Ovary (tissue), 9 donors: ENCODE measurements around the gene EEF1AKMT3. TPM values are rescaled to one million over a fixed set of nuclear protein-coding genes. Genes with fewer than 3 reads are reported as not detected.

Source experiments
- DNase-seq, 5 donors: peaks; one replicate each; pipeline ENCODE4 v3.0.0-alpha.2; 2019 to 2020
- H3K27ac ChIP-seq, 2 donors: fragments of 200-600 bp; one replicate each; pipeline versions ENCODE4 v1.5.1 to v1.8.0; 2019 to 2022
- H3K27me3 ChIP-seq: fragments of 200-600 bp; one replicate; pipeline ENCODE4 v1.8.0; 2022
- H3K36me3 ChIP-seq: fragments of 200-600 bp; sonication (generic); one replicate; pipeline ENCODE4 v1.5.1; 2019
- H3K4me1 ChIP-seq: one replicate; pipeline ENCODE4 v1.8.1; 2013; ENCODE audit warnings: mild to moderate bottlenecking, moderate library complexity; ENCODE audit not compliant: insufficient read depth
- H3K4me3 ChIP-seq: fragments of 200-600 bp; sonication (generic); one replicate; pipeline ENCODE4 v1.5.1; 2017
- H3K9me3 ChIP-seq, 2 donors: fragments of 200-600 bp in 1 of 2; sonication (generic) in 1 of 2; one replicate each; pipeline versions ENCODE4 v1.5.1 to v1.8.1; 2013 to 2019; ENCODE audit warnings: mild to moderate bottlenecking in 1 of 2, moderate library complexity in 1 of 2
- CTCF ChIP-seq, 3 donors: fragments of 450-650 bp in 2 of 3; fragments of 200-600 bp in 1 of 3; IDR thresholded peaks; one replicate each; pipeline versions ENCODE4 v1.5.1 to v1.8.0; 2016 to 2022; ENCODE audit warnings: antibody characterized with exemption in 3 of 3, mild to moderate bottlenecking in 1 of 3
- EP300 ChIP-seq: sonication (generic); formaldehyde crosslinking; IDR thresholded peaks from one replicate; pipeline ENCODE4 v1.6.1; 2017; ENCODE audit warnings: antibody characterized with exemption
- POLR2A ChIP-seq: fragments of 450-650 bp; IDR thresholded peaks from one replicate; pipeline ENCODE4 v1.6.1; 2017; ENCODE audit warnings: antibody characterized with exemption, mild to moderate bottlenecking, moderate library complexity
- WGBS, 3 donors: extraction: QIAGEN DNeasy Blood & Tissue Kit in 1 of 3; methylation state at CpG; one replicate each; pipeline versions ENCODE4 v1.1.5 to v1.1.7; 2013 to 2017; 5-methylcytosine and 5-hydroxymethylcytosine counted together
- intact Hi-C, 4 donors: fragments of 100-400 bp; cut with DNase I; formaldehyde crosslinking; loops; one replicate each; pipeline versions ENCODE4 v1.11.0 to v1.15.1; 2022 to 2023
- polyA plus RNA-seq, 2 donors: library from polyadenylated mRNA; stranded (reverse); fragments of 200-250 nt in 1 of 2; fragments of 350-450 nt in 1 of 2; fragmentation: Illumina TruSeq in 1 of 2; extraction: RNeasy Lipid Tissue Mini Kit (QIAGEN cat#74804) in 1 of 2; gene quantifications; one replicate each; pipeline ENCODE4 v1.2.3, GENCODE V29; 2013 to 2014
- total RNA-seq, 7 donors: library from RNA; depleted of rRNA in 2 of 7; stranded (reverse); fragments of >200 nt in 2 of 7; fragmentation: NEBNext Ultra II Directional in 3 of 7; extraction: Animal tissue kit (Norgen Biotek cat#: 25700) in 3 of 7; gene quantifications; one replicate each; pipeline versions ENCODE4 v1.1.0 to v1.2.4, GENCODE V29; 2016 to 2023
- donor health status: DM: no; HTN: no; CAD: no; lungs with moderate emphysema.
- donor health status: DM: no; HTN: no; CAD: no.
- donor health status: Bipolar disorder and iron deficiency.
- donor health status: DM: yes; HTN: yes; CAD: no.
- donor health status: DM: no; HTN: no; CAD: no.
- donor health status: DM: yes; HTN: yes; CAD: no.

EEF1AKMT3 gene
- total and polyA plus RNA-seq, 9 donors, result 10.4 to 18.0 (median 15.0) TPM

- intact Hi-C loops, result no loop called here
- Histone ChIP-seq H3K27ac (no peak overlapping the region), H3K27me3 (peaks cover 7% of the 10 kb centered on the region), H3K4me1 (peaks cover 5% of the 10 kb centered on the region), H3K36me3 (no peaks in the 10 kb centered on the region), H3K9me3 (no peaks in the 10 kb centered on the region), H3K4me3 (no peak overlapping the region)
- no peak for DNase-seq
- TF ChIP-seq CTCF (IDR thresholded peaks at IDR 0.05) (no peak), POLR2A (no peak), EP300 (no peak)
- 8 to 13% (median 10%) methylated on average over 30 to 31 of the region's 31 CpGs for WGBS, 3 donors
Measured at GRCh38 chr12:57736741-57737466, 35.5 kb upstream of the EEF1AKMT3 start.

GRCh38 chr12:57737467-57738460 is 34.6 kb upstream of the EEF1AKMT3 start:
- DNase-seq, result peak in 1 of 5 donors; percentile 54
- Histone ChIP-seq H3K4me1 (peaks cover 5% of the 10 kb centered on the region), H3K9me3 (no peaks in the 10 kb centered on the region), H3K4me3 (peak overlapping the region; percentile 2), H3K27ac (no peak overlapping the region), H3K27me3 (peaks cover 7% of the 10 kb centered on the region), H3K36me3 (no peaks in the 10 kb centered on the region)
- 4 to 17% (median 6%) methylated on average over 50 to 109 of the region's 110 CpGs for WGBS, 3 donors
- TF ChIP-seq EP300 (no peak), CTCF (IDR thresholded peaks at IDR 0.05) (no peak), POLR2A (no peak)
- intact Hi-C loops, result no loop called here

- intact Hi-C loops, result no loop called here
- H3K9me3 ChIP-seq, result no peaks in the 10 kb centered on the region
- peak within 1 kb of the TSS; percentile 2 for H3K4me3 ChIP-seq
- H3K36me3 ChIP-seq, result no peaks in the 10 kb centered on the region
- 1 to 4% (median 3%) methylated on average over 33 to 36 of the region's 36 CpGs for WGBS, 3 donors
- H3K27ac ChIP-seq, result no peak within 1 kb of the TSS
- peaks cover 7% of the 10 kb centered on the region for H3K27me3 ChIP-seq
- DNase-seq, result no peak
- H3K4me1 ChIP-seq, result peaks cover 5% of the 10 kb centered on the region
- TF ChIP-seq EP300, result no peak
- no peak for TF ChIP-seq POLR2A
- TF ChIP-seq CTCF (IDR thresholded peaks at IDR 0.05), result no peak
Measured at GRCh38 chr12:57738661-57739237, 33.7 kb upstream of the EEF1AKMT3 start, which contains the start of gene AGAP2. TSS of gene AGAP2 (minus strand) at chr12:57738742. CDS start at chr12:57738246, 496 bp downstream.

- Histone ChIP-seq H3K4me1 (peaks cover 9% of the 10 kb centered on the region), H3K9me3 (no peaks in the 10 kb centered on the region), H3K4me3 (no peak overlapping the region), H3K36me3 (no peaks in the 10 kb centered on the region), H3K27ac (no peak overlapping the region), H3K27me3 (peaks cover 7% of the 10 kb centered on the region)
- DNase-seq, result no peak
- WGBS, 3 donors, result 11 to 21% (median 16%) methylated on average over 7 of the region's 7 CpGs
- intact Hi-C loops, result no loop called here
- TF ChIP-seq CTCF (IDR thresholded peaks at IDR 0.05) (no peak), EP300 (no peak), POLR2A (no peak)
Measured at GRCh38 chr12:57739387-57739786, 33.0 kb upstream of the EEF1AKMT3 start.
